Measurements from ENCODE around the gene HNRNPUL2.

The HNRNPUL2 gene

DNA sequence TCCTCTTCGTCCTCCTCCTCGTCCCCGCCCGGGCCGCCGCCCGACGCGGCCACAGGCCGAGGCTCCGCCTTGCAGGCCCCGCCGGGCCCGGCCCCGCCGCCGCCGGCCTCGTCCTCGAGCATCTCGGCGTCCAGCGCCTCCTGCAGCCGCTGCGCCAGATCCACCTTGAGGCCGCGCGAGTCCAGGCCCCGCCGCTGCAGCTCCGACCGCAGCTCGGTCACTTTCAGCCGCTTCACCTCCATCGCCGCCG, 417 bp downstream of the HNRNPUL2 start:
- DNase-seq (ENCODE audit: low spot score), result no peak

DNA sequence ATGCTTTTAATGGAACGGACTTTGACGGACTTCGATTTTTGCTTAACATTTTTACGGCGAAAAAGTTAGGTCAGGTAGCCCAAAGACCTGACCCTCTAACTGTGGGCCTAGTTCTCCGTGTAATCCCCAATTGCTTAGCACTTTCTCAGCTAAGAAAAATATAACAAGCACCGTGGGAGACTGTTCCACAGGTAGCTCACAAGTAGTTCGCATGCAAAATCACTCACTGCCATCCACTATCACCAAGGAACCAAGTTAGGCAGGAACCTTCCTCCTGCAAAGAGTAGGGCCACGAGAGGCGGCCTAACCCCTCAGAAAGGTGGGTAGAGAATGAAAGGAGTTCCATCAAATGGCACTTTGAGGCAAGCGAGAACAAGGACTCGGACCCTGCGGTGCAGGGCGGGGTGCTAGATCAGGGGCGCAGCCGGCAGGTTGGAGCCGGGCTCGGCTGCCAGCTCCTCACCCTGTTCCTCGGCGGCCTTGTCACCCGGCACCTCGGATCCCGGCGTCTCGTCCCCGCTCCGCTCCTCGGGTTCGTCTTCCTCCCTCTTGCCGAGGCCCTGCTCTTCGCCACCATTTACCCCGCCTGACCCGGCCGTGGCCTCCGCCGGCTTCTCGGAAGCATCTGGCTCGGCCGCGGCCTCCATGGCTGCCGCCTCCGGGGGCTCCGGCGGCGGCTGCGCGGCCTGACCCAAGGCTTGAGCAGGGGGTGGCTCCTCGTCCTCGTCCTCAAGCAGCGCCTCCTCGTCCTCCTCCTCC, 922 bp downstream of the HNRNPUL2 start:
- no peak for DNase-seq (ENCODE audit: low spot score)

DNA sequence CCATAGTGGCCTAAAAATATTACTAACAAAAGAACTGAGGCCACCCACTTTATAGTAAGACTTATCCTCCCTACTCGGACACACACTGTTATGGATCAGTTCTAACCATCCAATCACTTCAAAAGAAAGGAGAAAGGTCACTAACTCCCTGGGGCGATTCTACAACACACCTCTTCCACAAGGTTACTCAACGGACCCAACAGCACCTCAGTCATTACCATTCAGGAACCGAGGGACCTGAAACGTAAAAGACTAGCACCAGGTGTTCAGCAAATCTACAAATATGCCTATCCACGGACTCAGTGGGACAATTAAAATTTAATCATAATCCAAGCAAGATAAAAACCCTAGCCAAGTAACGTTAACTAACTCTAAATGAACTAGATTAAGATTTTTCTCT, 1.6 kb downstream of the HNRNPUL2 start:
- no peak for DNase-seq (ENCODE audit: low spot score)

DNA sequence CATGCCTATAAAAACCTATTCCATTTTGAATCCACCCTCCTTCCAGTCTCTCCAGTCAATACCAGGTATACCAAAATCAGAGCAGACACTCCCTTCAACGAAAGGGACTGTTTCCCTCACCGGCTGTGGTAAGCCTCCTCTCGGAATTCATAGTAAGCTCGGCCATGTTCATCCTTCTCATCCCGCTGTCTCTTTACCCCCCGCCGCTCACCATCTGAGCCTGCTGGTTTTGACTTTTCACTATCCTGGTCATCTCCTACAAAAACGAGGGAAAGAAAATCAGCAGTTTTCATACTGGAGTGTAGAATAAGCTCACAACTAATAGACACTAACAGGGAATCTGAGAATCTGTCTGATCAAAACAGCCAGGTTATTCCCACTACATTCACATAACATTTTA, 3.1 kb downstream of the HNRNPUL2 start:
- DNase-seq (ENCODE audit: low spot score), result peak; percentile 70

DNA sequence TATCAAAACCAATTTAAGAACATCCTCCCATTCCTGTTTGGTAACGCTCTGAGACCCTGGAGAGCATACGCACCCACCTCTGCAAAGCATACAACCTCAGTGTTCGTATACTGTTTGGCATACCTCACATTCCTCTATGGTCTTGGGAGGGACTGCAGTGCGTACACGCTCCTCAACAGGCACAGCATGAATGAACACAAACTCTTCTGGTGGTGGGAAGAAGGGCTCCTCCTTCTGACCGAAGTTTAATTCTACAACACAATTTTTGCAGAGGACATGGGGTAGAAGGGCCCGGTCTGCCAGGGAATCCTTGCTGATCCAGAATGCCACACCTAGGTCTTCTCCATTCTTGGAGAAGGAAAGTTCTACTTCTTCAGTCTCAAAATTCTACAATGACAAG, 5.3 kb downstream of the HNRNPUL2 start:
- DNase-seq (ENCODE audit: low spot score), result peak; percentile 55

DNA sequence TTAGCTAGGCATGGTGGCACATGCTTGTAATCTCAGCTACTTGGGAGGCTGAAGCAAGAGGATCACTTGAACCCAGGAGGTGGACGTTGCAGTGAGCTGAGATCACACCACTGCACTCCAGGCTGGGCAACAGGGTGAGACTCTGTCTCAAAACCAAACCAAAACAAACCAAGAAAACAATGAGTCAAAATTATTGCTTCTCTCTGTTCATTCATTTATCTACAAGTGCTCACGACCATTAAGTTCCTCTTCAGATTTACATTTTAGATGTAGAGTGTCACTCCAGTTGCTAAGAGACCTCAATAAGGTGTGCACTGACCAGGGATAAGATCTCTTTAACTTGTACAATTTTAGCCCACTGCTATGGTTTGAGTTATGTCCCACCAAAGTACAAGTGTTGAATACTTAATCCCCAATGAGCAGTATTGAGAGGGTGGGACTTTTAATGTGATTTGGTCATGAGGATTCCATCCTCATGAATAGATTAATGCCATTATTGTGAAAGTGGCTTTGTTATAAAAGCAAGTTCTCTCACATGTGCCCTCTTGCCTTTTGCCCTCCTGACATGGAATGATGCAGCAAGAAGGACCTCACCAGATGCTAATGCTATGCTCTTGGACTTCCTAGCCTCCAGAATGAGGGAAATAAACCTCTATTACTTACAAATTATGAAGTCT, 7.8 kb downstream of the HNRNPUL2 start:
- no peak for DNase-seq (ENCODE audit: low spot score)

DNA sequence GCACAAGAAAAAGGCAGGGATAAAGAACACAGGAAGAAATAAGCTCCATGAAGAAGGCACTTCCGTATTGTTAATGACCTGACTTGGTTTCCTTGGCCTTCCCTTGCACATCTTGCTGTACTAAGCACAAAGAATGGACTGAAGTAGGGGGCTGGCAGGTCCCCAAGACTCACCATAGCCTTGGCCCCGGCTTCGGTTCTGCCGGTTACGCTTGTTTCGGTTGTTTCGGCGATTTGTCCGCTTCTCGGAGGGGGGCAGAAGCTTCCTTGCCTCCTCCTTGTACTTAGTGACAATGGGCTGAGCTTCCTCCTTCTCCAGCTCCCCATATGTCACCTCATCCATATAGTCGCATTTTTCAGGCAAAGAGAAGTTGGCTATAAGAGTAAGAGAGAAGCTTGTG, 10.4 kb downstream of the HNRNPUL2 start:
- no peak for DNase-seq (ENCODE audit: low spot score)

DNA sequence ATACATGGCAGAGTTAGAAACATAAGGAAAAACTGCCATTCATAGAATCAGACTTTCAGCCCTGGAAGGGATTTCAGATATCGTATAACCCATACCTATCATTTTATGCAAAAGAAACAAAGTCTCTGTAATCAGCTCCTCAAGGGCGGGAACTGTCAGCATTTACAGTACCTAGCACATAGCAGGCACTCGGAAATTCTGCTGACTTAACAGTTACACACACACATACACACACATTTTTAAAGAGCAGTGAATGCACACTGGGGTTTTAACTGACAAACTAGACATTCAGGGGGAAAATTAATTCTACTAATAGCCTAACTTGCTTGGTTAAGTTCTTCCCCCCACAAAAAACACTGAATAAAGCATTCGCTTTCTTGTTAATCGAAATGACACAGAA, 11.1 kb downstream of the HNRNPUL2 start:
- no peak for DNase-seq (ENCODE audit: low spot score)

DNA sequence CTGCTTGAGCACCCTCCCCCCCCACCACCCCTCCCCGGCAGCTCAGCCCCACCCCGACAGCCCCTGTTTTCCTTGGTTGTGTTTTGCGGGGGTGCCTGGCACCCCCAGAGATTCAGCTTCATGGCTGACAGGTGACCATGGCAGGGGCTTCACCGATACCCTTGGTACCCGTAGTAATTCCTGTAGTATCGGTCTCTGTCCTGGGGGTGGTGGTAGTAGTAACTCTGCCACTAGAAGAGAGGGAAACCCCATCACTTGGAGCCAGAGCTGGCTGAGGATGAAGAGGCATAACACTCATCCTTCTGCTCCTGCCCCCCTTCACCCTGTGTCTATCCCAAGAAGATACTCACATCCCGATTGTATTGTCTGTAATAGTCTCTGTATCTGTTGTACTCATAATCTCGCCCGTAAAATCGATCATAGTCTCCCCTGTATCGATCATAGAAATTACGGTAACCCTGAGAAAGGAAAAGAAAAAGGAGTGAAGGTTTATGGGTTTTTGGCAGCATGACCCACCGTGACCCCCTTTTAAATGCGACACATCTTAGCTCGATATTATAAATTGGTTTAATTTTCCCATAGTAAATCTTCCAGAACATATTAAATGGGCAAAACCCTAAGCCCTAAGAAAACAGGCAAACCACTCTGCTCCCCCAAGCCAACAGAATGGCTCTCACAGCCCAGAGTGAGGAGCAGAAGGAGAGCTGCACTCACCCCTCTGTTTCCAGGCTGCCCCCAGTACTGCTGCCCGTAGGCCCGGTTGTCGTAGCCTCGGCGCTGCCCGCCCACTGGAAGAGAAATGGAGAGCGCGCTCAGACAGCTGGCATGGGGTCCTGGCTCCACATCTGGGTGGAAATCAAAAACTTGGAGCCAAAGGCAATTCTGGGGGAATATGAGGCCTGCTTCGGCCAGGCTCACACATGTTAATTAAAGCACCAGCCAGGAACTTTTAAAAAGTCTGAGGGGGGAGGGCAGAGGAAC, 11.8 kb downstream of the HNRNPUL2 start:
- no peak for DNase-seq (ENCODE audit: low spot score)

DNA sequence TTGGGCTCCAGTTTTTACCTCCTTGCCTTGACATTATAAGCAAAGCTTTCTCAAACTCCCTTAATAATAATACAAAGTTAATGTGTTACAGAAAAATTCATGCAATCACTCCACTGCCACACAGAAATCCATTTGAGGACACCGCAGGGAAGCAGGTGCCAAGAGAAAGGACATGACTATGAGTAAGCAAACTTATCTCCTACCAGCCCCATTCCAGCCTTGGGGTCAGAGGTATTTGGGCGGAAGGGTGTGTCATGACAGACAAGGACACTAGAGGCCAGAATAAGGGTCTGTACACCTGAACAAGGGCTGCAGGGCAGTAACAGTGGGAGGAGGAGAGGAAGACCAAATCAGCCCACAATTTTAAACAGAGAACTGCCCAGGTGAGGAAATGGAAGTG, 13.9 kb downstream of the HNRNPUL2 start:
- DNase-seq (ENCODE audit: low spot score), result no peak

DNA sequence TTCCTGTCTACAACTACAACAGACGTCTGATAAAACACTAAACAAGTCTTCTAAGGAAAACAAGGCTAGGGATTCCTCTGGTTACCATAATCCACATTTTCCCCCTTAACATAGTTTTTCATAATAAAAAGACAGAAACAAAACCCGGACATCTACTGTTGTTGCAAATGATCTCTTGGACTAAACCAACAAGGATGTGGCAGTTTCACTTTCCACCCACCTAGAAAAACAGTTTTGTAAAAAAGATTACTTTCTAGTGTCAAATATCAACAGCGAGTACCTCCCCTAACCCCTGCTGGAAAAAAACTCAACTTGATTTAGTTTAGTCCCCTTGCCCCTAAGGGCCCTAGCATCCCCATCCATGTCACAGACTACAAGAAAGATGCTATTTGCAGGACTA, 14.4 kb downstream of the HNRNPUL2 start:
- no peak for DNase-seq (ENCODE audit: low spot score)

DNA sequence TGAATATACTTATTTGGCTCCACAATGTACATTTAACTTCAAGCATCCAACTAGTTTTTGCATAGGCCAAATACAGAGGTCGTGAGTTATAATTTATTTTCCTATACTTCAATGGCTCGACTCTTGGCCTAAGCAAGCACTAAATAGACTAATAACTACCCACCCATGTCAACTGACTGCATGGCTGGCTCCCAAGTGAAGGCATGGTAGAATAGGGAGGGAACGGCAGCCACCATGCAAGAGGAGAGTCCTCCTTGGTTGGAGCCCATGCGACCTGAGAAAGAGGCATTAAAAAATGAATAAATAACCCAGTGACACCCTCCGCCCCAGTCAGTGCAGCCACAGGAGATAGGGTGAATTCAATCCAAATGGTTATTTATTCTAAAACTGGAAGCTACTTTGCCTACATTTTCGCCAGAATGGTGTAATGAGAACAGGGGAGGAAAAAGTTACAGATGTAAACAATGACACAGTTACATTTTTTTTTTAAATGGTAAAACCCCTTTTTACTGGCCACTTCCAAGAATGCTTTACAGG, 14.9 kb downstream of the HNRNPUL2 start:
- no peak for DNase-seq (ENCODE audit: low spot score)

DNA sequence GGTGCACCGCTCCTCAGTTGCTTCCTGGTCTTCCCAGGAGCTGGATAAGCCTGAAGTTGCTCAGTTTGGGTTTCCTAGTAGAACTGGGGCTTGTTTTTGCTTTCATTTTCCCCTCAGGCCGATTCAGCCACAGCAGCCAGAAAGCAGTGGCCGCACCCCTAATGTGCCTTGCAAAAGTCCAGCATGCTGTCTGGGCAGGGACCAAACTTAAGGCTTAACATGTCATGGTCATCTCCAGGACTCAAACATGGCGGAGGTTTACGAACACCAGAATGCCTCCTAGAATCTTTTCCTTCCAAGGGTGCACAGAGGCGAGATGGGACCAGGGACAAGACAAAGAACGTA, 17.3 kb downstream of the HNRNPUL2 start:
- peak; percentile 55 for DNase-seq (ENCODE audit: low spot score)

DNA sequence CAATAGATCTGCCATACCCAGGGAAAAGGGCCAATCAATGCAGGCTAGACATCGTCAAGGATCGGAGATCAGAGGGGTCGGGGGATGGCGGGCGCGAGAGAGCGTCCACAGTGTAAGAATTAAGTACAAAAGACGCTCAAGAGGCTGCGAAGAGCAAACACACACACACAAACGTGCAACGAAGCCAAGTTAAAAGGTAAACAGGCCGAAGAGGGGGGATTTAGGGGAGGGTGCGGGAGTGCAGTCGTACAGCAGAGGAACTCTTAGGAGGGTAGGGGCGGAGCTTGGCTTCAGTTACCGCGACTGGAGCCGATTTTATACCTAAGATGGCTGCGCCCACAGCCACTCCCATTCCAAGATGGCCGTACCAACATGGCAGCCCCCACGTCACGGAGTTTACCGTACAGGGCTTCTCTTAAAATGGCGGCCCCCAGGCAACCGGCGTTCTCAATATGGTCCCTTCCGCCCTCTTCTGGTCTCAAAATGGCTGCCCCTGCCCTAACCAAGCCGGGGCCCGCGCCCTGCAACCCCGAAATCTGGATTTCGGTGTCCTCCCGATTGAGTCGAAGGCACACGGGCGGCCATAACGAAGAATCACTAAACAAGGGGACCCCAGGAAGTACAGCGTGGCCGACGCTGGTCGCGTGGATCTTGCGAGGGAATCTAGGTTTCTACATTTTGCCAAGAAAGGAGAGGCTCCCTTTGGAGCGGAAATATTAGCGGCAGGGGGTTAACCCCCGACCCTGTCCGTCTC, 17.8 kb downstream of the HNRNPUL2 start:
- peak; percentile 99 for DNase-seq (ENCODE audit: low spot score)

DNA sequence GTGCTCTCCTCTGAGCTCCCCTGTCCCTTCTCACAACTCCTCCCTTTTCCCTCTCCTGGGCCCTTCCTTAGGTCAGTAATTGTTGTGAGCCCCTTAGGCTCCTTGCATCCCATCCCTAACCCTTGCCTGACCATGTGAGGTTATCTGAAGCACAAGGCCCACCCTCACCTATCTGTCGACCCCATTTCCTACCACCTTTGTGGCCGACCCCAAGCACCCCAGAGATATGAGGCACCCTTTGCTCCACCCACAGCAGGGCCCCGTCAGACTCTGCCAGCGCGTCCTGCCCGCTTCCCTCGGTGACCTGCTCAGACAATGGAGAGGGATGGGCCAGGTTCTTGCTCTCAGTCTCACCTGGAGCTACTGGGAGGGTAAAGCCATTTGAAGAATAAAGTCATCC, 18.5 kb downstream of the HNRNPUL2 start:
- DNase-seq (ENCODE audit: low spot score), result no peak

DNA sequence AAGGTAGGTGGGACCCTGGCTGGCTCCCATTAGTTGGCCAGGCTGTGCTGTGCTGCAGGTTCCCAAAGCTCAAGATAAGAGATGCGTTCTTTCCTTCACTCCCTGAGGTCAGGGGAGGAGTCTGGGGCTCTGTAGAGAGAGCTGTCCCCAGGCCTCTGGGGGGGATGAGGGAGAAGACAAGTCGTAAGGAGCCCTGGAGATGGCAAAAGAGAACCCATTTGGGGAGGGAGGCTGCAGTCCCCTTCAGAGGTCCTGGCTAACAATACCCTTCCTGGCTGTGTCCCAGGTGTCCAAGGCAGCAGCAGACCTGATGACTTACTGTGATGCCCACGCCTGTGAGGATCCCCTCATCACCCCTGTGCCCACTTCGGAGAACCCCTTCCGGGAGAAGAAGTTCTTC, 18.9 kb downstream of the HNRNPUL2 start:
- DNase-seq (ENCODE audit: low spot score), result no peak

DNA sequence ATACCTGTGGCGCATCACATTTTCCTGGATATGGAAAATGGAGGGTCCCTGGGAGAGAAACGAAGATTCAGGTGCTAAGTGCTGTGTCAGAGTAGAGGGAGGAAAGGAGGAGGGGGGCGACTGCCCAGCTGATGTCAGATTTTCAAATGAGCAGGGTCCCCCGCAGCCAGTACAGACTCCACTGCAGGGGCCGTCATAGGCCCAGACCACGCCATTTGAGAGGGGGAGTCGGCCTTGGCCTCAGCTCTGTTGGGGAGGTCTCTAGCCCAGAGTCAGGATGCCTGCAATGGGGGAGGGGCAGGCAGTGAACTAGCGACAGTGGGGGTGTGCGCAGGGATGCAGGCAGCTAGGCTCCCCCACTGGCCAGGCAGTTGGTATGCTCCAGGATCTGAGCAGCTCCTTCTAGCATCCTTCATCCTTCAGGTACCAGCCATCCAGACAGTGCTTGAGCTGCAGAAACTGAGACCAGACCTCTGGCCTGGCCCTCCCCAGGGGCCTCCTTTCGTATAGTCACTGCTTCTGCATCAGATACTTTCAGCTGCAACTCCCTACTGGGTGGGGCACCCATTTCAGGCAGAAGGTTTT, 19.9 kb downstream of the HNRNPUL2 start, which contains the start of the genes BSCL2 and GNG3:
BSCL2 (minus strand) TSS at position 148 of the 585 bp plus-strand sequence. CDS start 229 bp downstream, outside the sequence.
GNG3 (plus strand) TSS at position 400 of the 585 bp plus-strand sequence. CDS start 620 bp downstream, outside the sequence.
- DNase-seq (ENCODE audit: low spot score), result peak; percentile 99

DNA sequence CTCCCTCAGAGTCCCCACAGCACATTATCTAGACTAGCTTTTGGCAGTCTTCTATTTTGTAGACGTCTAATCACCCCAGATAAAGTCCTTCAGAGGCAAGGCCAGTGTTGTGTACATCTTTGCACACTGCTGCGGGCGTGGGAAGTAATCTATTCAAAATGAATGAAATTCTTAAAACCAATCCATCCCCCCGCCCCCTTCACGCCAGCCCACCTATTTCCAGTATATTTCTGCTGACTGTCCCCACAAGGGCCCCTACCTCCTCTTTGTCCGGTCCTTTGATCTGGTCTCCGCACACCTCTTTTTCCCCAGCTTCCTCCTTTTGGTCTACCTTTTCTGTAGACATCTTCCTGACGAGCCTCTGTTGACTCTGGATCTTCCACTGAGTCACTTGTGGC, 20.4 kb downstream of the HNRNPUL2 start:
- no peak for DNase-seq (ENCODE audit: low spot score)

DNA sequence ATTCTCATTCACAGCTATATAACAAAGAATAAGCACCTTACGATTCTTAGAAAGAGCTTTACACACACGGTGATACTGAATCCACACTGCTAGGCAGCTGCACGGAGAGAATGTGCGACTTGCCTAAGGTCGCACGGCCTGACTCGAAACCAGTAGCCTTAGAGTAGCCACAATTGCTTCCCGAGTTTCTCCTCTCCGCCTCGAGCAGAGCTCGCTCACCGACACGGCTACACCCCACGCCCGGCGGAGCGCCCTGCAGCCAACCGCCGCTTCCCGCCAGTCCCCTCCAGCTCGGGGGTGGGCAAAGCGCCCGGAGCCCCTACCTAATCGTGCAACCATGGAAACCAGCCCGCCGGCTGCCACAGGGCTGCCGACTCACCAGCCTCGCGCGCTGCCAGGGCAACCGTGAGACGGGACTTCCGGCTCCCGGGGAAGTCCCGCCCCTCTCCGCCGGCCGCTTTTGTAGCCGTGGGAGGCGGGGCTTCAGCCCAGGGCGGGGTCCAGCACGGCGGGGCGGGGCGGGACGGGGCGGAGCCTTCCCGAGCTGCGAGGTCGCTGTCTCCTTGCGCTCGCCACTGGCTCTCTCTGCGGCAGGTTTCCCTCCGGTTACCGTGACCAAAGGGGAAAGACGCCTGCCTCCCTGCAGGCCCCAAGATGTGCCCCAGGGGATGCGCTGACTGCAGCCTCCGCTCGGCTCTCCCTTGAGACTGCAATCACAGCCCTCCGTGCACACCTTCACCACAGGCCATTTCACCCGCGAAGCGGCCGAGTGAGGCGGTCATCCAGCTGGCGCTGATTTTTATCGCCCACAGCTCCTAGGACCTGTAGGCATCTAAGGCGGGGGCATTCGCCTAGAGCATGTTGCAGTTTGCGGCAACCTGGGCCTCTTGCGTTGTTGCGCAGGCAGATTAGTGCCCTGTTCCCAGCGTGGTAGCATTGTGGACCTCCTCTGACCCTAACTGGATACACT, 21.1 kb downstream of the HNRNPUL2 start:
- DNase-seq (ENCODE audit: low spot score), result peak; percentile 92

DNA sequence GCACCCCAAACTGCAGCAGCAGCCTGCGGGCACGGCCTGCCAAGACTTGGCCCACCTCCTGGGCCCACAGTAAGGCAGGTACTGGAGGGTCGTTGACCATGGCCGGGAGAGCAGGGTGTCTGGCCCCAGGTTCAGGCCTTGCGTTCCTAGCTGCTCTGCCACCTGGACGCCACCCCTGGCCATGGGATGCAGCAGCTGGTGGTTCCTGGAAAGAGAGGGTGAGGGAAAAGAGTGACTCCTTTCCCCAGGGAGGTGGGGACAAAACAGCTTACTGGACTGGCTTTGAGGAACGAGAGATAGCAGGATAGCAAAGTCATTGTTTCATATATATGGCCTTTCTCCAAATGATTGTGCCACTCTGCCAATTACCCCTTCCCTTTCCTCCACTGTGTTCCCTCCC, 21.8 kb downstream of the HNRNPUL2 start:
- no peak for DNase-seq (ENCODE audit: low spot score)

All from cerebellar cortex (tissue), 1 donor.